ENCODE results near the gene C4orf50.
A peak's percentile ranks its signal among the peaks of the same experiment; 100 is the strongest.
"Not testable (repeated sequence)": the region's sequence is repeated elsewhere in the genome, so short reads cannot be mapped to it uniquely, and the experiment has no call there.

C4orf50 gene

GRCh38 chr4:5964030-5964429 lies 54.2 kb downstream of the C4orf50 start:
- DNase-seq: no peak

GRCh38 chr4:5963611-5964010 lies 54.6 kb downstream of the C4orf50 start:
- no peak for DNase-seq

- no peak for DNase-seq
These were observed 55.8 kb downstream of the C4orf50 start for GRCh38 chr4:5962416-5962815.

GRCh38 chr4:5960252-5960880 lies 57.9 kb downstream of the C4orf50 start:
- no peak for DNase-seq

- DNase-seq: no peak
These were observed 58.8 kb downstream of the C4orf50 start for GRCh38 chr4:5959211-5959982.

- no peak for DNase-seq
These were observed 60.0 kb downstream of the C4orf50 start for GRCh38 chr4:5958199-5958735.

- no peak for DNase-seq
These were observed 61.2 kb downstream of the C4orf50 start for GRCh38 chr4:5957076-5957475.

GRCh38 chr4:5956285-5957021 lies 61.8 kb downstream of the C4orf50 start:
- peak; percentile 33 for DNase-seq

- no peak for DNase-seq
These were observed 62.4 kb downstream of the C4orf50 start for GRCh38 chr4:5955856-5956255.

- no peak for DNase-seq
These were observed 62.9 kb downstream of the C4orf50 start for GRCh38 chr4:5955201-5955821.

- DNase-seq: no peak
These were observed 64.0 kb downstream of the C4orf50 start for GRCh38 chr4:5954056-5954760.

GRCh38 chr4:5952975-5953951 lies 65.0 kb downstream of the C4orf50 start:
- DNase-seq: no peak

GRCh38 chr4:5952286-5952974 lies 65.8 kb downstream of the C4orf50 start:
- DNase-seq: no peak

- DNase-seq: not testable (repeated sequence)
These were observed 71.6 kb downstream of the C4orf50 start for GRCh38 chr4:5946653-5947052.

- DNase-seq: no peak
These were observed 72.3 kb downstream of the C4orf50 start for GRCh38 chr4:5945936-5946335.

GRCh38 chr4:5945171-5945570 lies 73.1 kb downstream of the C4orf50 start:
- no peak for DNase-seq

- DNase-seq: no peak
These were observed 74.7 kb downstream of the C4orf50 start for GRCh38 chr4:5943561-5943960.

GRCh38 chr4:5942947-5943346 lies 75.3 kb downstream of the C4orf50 start:
- no peak for DNase-seq

GRCh38 chr4:5941601-5942000 lies 76.6 kb downstream of the C4orf50 start:
- no peak for DNase-seq

GRCh38 chr4:5940470-5941203 lies 77.6 kb downstream of the C4orf50 start:
- no peak for DNase-seq
